Activated CD4-positive, alpha-beta memory T cell treated with anti-CD3 and anti-CD28 coated beads for 36 hours (primary cell): Measurements from ENCODE around the gene SDCCAG8. TPM values are rescaled to one million over a fixed set of nuclear protein-coding genes. Genes with fewer than 3 reads are reported as not detected.

ENCODE experiments used
- CTCF ChIA-PET: fragments of 350-600 bp; sonication (Branson Sonifier 250); formaldehyde crosslinking; loops from one replicate; lab custom pipeline; 2021; ENCODE audit warnings: antibody characterized with exemption, inconsistent platforms; lab: Charles Lee
- POLR2A ChIA-PET: fragments of 350-600 bp; sonication (Branson Sonifier 250); formaldehyde crosslinking; loops from one replicate; lab custom pipeline; 2021; ENCODE audit warnings: antibody characterized with exemption; lab: Charles Lee
- DNase-seq: peaks from one replicate; pipeline ENCODE4 v3.0.0-alpha.2; 2020
- H3K27ac Mint-ChIP-seq: one replicate; pipeline ENCODE4 v1.8.0; 2021; ENCODE audit warnings: mixed read lengths
- H3K27me3 Mint-ChIP-seq: one replicate; pipeline ENCODE4 v1.8.0; 2021; ENCODE audit warnings: mixed read lengths
- H3K36me3 Mint-ChIP-seq: one replicate; pipeline ENCODE4 v1.8.0; 2021; ENCODE audit warnings: mixed read lengths
- H3K4me1 Mint-ChIP-seq: one replicate; pipeline ENCODE4 v1.8.0; 2021; ENCODE audit warnings: low read depth, mixed read lengths
- H3K4me3 Mint-ChIP-seq: one replicate; pipeline ENCODE4 v1.8.0; 2021; ENCODE audit warnings: mild to moderate bottlenecking, mixed read lengths
- H3K9me3 Mint-ChIP-seq: one replicate; pipeline ENCODE4 v1.8.0; 2021; ENCODE audit warnings: mixed read lengths
- intact Hi-C: fragments of 100-400 bp; cut with micrococcal nuclease; formaldehyde crosslinking; loops from one replicate; pipeline ENCODE4 v1.15.1; 2023
- total RNA-seq, 2 experiments: library from RNA; stranded (reverse); gene quantifications; one replicate each; pipeline ENCODE4 v1.2.3, GENCODE V29; 2021

The SDCCAG8 gene
- total RNA-seq, 2 experiments from 2014 or later = 20.7 to 23.2 TPM

DNA sequence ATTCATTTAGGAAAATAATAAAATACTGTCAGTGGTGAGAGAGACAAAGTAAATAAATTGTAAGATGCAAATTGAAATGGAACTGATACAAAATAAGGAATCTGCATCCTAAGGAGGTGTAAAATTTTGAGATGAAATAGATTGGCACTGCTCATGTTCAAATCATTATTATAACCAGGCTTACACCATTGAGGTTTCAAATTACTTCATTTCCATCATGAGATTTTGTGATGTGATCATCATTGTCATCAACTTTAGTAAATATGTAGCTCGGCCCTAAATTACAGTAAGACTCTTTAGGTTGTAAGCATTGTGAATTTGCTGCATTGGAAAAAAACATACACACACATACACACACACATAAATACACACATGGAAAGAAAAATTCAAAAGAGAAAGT lies 123.4 kb downstream of the SDCCAG8 start:
- DNase-seq = no peak
- H3K27ac Mint-ChIP-seq = no peak overlapping the region
- intact Hi-C loops = no loop called here
- ChIA-PET POLR2A (no interaction called here), CTCF (no interaction called here)
- H3K36me3 Mint-ChIP-seq = peaks cover 25% of the 10 kb centered on the region
- peaks cover 5% of the 10 kb centered on the region for H3K9me3 Mint-ChIP-seq
- no peak overlapping the region for H3K4me3 Mint-ChIP-seq
- H3K27me3 Mint-ChIP-seq = no peaks in the 10 kb centered on the region
- no peaks in the 10 kb centered on the region for H3K4me1 Mint-ChIP-seq

DNA sequence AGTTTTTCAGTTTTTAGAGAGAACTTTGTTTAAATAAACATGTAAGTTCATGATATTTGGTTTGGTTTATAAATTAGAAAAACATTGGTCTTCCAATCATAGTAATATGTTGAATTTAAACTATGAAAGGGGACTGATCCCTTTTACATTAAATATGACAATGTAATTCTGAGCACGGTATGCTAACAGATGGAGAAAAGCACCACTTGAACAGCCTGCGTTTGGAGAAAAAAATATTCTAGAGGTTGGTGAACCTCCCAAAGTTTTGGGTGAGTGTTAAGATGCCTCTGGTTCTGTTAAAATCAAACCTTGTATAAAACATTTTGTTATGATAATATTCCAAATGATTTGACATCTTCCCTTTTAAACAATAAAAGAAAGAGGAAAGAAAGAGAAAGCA lies 123.9 kb downstream of the SDCCAG8 start:
- H3K4me3 Mint-ChIP-seq = no peak overlapping the region
- CTCF ChIA-PET = no interaction called here
- intact Hi-C loops = no loop called here
- no peaks in the 10 kb centered on the region for H3K4me1 Mint-ChIP-seq
- POLR2A ChIA-PET = no interaction called here
- no peak for DNase-seq
- H3K27me3 Mint-ChIP-seq = no peaks in the 10 kb centered on the region
- H3K36me3 Mint-ChIP-seq = peaks cover 20% of the 10 kb centered on the region
- no peaks in the 10 kb centered on the region for H3K9me3 Mint-ChIP-seq
- no peak overlapping the region for H3K27ac Mint-ChIP-seq

DNA sequence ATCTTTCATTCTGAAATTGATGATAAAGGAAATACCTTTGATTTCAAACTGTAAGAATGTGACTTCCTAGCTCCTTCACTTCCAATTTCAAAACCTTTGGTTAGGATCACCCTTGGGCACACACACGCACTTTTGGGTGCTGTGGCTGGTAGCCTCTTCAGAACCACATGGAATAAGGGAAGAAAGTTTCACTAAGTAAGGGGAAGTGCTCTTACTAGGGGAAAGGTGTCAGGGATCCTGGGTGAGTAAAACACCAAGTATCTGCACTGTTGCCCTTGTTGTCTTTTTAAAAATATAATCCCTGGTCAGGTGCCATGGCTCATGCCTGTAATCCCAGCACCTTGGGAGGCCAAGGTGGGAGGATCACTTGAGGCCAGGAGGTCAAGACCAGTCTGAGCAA lies 132.4 kb downstream of the SDCCAG8 start:
- Mint-ChIP-seq H3K4me3 (no peak overlapping the region), H3K36me3 (no peaks in the 10 kb centered on the region), H3K4me1 (peaks cover 5% of the 10 kb centered on the region), H3K27ac (no peak overlapping the region), H3K27me3 (no peaks in the 10 kb centered on the region), H3K9me3 (no peaks in the 10 kb centered on the region)
- intact Hi-C loops = no loop called here
- DNase-seq = no peak
- ChIA-PET POLR2A (no interaction called here), CTCF (interaction anchor here (0.6 kb wide), 1 partner anchor 124 kb away, joined by 3 read pairs; no protein-coding TSS in a partner anchor)

DNA sequence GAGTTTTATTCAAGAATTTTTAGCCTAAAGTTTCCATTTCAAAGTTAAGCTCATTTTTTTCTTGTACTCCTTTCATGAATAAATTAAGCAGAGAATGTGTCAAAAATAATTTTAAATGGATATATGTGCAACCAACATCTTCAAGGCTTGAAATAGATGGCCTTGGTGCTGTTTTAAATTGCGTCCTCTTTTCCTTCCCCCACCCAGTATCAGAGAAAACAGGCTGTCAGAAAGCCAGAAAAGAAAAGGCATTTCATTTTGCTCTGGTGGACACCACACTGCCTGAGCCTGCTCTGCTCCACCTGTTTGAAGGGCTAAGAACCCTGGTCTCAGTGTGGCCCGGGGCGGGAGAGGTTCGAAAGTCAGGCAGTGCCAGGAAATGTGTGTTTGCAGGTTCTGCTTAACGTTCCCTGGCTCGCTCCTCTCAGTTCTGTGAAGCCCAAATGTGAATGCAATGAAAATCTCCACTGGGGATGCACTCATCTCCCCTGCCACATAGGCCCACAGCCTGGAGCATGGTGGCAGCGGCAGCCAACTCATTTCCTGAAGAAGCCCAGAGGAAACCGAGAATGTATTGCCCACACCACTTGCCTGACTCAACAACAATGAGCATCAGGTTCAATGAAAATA lies 134.4 kb downstream of the SDCCAG8 start:
- peaks cover 2% of the 10 kb centered on the region for H3K36me3 Mint-ChIP-seq
- H3K27ac Mint-ChIP-seq = no peak overlapping the region
- H3K9me3 Mint-ChIP-seq = no peaks in the 10 kb centered on the region
- peak; percentile 45 for DNase-seq
- POLR2A ChIA-PET = no interaction called here
- no peaks in the 10 kb centered on the region for H3K27me3 Mint-ChIP-seq
- CTCF ChIA-PET = interaction anchor here (1.0 to 1.2 kb wide), 2 partner anchors 20 to 358 kb away, joined by 3 read pairs; no protein-coding TSS in a partner anchor
- no peak overlapping the region for H3K4me3 Mint-ChIP-seq
- H3K4me1 Mint-ChIP-seq = peaks cover 5% of the 10 kb centered on the region
- intact Hi-C loops = no loop called here

DNA sequence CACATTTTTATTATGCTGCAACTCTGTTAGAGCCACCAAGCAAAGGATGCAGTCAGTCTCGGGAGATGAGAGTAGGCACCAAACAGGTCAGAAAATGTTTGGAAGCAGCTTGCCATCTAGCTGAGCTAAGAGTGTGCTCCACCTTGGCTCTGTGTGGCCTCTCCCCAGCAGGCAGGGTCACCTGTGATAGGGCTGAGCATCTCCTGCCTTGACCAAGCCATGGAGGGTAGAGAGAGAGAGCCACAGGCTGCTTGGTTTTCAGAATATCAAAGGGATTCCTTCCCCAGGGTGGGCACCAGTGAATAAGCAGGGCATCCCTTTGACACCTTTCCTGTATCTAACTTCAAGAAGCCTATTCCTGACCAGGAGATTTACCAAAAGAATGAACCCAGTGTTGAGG lies 135.5 kb downstream of the SDCCAG8 start:
- Mint-ChIP-seq H3K36me3 (peaks cover 2% of the 10 kb centered on the region), H3K4me3 (no peak overlapping the region), H3K4me1 (peaks cover 5% of the 10 kb centered on the region), H3K27ac (no peak overlapping the region), H3K9me3 (no peaks in the 10 kb centered on the region), H3K27me3 (no peaks in the 10 kb centered on the region)
- DNase-seq = no peak
- ChIA-PET CTCF (no interaction called here), POLR2A (no interaction called here)
- intact Hi-C loops = no loop called here

DNA sequence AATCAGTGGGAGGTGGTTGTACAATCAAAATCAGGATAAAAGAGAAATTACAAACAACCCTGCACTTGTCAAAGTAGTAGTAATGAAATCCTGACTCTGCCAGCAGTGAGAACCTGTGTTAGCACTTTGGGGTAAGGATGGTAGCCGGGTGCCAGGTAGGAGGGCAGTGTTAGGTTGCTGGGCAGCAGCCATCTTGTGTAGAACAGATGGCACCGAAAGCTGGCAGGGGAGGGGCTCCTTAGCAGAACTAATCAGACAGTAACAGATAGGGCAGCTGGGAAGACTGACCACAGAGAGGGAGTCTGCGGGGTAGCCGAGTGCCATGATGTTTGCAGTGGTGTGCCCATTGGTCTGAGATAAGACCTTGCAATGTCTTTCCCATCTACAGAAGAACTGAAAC lies 137.3 kb downstream of the SDCCAG8 start:
- H3K27ac Mint-ChIP-seq = no peak overlapping the region
- peaks cover 5% of the 10 kb centered on the region for H3K4me1 Mint-ChIP-seq
- no peak overlapping the region for H3K4me3 Mint-ChIP-seq
- CTCF ChIA-PET = no interaction called here
- intact Hi-C loops = no loop called here
- H3K9me3 Mint-ChIP-seq = no peaks in the 10 kb centered on the region
- DNase-seq = no peak
- H3K36me3 Mint-ChIP-seq = peaks cover 5% of the 10 kb centered on the region
- no peaks in the 10 kb centered on the region for H3K27me3 Mint-ChIP-seq
- POLR2A ChIA-PET = no interaction called here

DNA sequence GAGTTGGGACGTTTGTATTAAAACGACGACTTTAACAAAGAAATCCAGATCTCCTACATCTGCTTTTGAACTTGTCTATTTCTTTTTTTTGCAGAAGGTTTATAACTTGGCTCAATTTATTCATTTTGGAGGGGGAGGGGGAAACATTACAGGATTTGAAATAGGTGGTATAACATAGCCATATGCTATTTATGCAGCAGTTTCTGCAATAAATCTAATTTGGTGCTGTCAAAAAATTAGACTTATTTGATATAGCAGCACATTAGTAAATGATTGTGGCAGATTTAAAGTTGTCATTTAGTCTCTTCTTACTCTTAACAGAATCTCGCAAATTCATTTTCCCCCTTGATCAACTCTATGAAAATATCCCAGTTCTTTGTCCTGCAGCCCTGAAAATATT lies 138.2 kb downstream of the SDCCAG8 start:
- POLR2A ChIA-PET = no interaction called here
- Mint-ChIP-seq H3K9me3 (no peaks in the 10 kb centered on the region), H3K27me3 (no peaks in the 10 kb centered on the region)

DNA sequence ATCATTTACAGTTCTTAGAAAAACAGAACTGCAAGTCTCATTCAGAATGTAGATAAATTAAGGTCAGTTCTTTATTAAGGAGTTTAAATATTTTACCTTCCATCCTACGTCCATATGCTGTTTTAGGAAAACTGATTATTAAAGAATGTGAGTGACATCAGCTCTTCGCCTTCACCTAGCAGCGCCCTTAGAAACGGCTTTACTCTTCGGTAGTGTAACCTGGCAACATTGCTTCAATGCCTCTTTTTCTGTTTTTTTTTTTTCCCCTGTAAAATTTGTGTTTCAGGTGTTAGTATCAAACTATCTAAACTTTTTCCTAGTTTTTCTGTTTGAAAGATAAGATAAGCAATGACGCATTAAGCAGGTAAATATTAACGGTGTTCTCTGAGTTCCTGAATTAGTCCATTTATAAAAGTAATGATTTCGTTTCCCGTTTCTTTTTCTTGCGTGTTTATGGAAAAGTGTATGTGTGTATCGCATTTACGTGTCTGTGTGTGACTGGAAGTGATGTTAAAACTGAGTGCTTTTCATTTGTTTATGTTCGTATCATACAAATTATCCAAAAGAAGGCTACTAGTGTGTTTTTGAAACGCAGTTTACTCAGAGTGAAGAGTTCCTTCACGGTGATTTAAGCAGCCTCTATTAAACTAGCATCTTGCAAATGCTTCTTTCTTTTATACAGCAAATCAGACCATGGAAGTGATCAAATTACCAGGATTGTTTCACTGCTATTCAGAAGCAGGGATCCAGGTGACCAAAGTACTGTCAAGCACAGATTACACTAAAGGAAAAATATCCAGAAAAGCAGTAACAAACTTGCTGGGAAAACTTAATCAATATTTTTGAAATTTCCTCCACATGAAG lies 139.0 kb downstream of the SDCCAG8 start:
- H3K4me3 Mint-ChIP-seq = no peak overlapping the region
- DNase-seq = no peak
- no peak overlapping the region for H3K27ac Mint-ChIP-seq
- CTCF ChIA-PET = no interaction called here
- no peaks in the 10 kb centered on the region for H3K27me3 Mint-ChIP-seq
- peaks cover 5% of the 10 kb centered on the region for H3K4me1 Mint-ChIP-seq
- intact Hi-C loops = no loop called here
- H3K9me3 Mint-ChIP-seq = no peaks in the 10 kb centered on the region
- POLR2A ChIA-PET = no interaction called here
- H3K36me3 Mint-ChIP-seq = peaks cover 5% of the 10 kb centered on the region

More for the DNA sequence above, 138.2 kb downstream of the SDCCAG8 start:
- H3K4me1 Mint-ChIP-seq = peaks cover 5% of the 10 kb centered on the region
- no peak overlapping the region for H3K27ac Mint-ChIP-seq
- H3K4me3 Mint-ChIP-seq = no peak overlapping the region
- peaks cover 5% of the 10 kb centered on the region for H3K36me3 Mint-ChIP-seq
- CTCF ChIA-PET = no interaction called here
- no peak for DNase-seq
- intact Hi-C loops = no loop called here

DNA sequence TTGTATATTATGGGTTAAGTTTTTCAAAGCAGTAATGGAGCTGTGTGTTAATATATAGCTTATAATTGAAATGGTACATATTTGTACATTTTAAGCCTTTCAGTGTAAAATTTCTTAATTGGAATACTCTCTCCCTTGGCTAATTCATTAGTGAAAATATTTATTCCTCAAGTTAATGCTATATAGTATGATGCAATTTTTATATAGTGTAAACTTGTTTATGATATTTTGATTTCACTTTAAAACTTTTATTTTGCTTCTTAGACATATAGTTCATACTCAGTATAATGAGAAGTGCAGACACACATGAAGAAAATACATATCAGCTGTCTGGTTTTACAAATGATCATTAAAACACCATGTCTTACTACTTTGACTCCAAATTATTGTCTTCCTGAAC lies 140.6 kb downstream of the SDCCAG8 start:
- ChIA-PET CTCF (no interaction called here), POLR2A (no interaction called here)
- Mint-ChIP-seq H3K9me3 (no peaks in the 10 kb centered on the region), H3K27ac (no peak overlapping the region), H3K4me3 (no peak overlapping the region), H3K27me3 (no peaks in the 10 kb centered on the region), H3K4me1 (peaks cover 2% of the 10 kb centered on the region), H3K36me3 (peaks cover 6% of the 10 kb centered on the region)
- intact Hi-C loops = no loop called here
- no peak for DNase-seq

DNA sequence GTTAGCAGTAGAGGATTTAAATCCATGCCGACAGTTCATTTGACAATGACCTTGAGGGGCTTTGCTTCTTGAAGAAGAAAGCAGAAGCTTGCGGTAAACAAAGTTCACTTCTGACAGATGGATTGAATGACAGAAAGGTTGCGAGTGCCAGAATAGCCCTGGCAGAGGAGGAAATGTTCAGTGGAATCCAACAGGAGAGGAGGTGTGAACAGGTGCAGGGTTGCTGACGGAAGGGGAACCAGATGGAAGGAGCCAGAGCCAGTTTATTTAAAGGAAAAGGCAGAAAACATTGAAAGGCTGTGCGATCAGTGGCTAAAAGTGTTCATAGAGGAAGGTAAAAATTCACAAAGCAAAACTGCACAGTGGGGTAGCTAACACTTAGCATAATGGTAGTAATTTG lies 141.0 kb downstream of the SDCCAG8 start:
- intact Hi-C loops = no loop called here
- H3K4me3 Mint-ChIP-seq = no peak overlapping the region
- POLR2A ChIA-PET = no interaction called here
- peaks cover 6% of the 10 kb centered on the region for H3K36me3 Mint-ChIP-seq
- no peaks in the 10 kb centered on the region for H3K27me3 Mint-ChIP-seq
- H3K4me1 Mint-ChIP-seq = peaks cover 2% of the 10 kb centered on the region
- H3K9me3 Mint-ChIP-seq = no peaks in the 10 kb centered on the region
- DNase-seq = no peak
- CTCF ChIA-PET = no interaction called here
- no peak overlapping the region for H3K27ac Mint-ChIP-seq

DNA sequence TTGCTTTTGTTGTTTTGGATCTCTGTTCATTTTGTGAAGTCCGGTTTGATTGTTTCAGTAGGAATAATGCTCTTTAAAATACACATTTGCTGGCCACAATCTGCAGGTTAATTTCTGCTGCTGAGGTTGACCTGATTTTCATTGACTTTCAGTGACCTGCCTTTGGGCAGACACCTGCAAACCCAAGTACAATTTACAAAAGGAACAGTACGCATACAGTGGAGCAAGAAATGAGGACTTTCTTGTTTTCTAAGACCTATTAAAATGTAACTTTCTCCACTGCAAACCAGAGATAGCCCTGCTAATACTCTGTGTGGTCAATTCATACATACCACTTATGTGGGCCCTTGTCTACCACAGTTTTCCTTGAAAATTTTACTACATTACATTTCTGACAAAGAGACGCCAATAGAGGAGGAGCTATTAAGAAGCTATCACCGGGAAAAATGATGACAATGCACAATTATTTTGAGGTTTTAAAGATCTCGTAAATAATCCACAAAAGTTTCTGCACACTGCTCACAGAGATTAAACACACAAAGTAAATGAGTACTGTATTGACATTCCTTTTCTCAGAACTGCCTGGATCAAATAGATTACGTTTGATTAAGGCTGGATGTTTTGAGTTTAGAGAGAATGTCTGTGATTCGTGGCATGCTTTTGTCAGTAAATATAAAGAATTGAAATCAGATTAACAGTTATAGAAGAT lies 141.9 kb downstream of the SDCCAG8 start:
- Mint-ChIP-seq H3K4me1 (peaks cover 2% of the 10 kb centered on the region), H3K27me3 (no peaks in the 10 kb centered on the region), H3K4me3 (no peak overlapping the region), H3K27ac (no peak overlapping the region), H3K36me3 (peaks cover 9% of the 10 kb centered on the region), H3K9me3 (no peaks in the 10 kb centered on the region)
- CTCF ChIA-PET = interaction anchor here (1.3 kb wide), 1 partner anchor 12 kb away, joined by 3 read pairs; no protein-coding TSS in a partner anchor
- POLR2A ChIA-PET = no interaction called here
- intact Hi-C loops = no loop called here
- no peak for DNase-seq

DNA sequence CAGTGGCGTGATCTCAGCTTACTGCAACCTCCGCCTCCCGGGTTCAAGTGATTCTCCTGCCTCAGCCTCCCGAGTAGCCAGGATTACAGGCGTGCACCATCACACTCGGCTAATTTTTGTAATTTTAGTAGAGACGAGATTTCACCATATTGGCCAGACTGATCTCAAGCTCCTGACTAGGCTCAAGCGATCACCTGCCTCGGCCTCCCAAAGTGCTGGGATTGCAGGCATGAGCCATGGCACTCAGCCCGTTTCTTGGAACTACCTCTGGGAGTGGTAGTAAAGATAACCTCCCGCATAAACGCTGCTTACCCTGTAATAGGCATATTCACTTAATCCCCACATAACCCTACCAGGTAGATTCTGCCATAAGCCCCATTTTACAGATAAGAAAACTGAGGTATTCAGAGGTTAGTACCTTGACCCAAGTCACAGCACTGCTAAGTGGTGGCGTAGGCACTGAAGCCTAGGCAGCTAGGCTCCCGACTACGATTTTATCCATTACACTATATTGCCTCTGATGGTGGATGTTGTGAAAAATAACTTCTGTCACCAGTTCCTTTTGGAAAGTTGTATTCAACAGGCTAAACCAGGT lies 143.8 kb downstream of the SDCCAG8 start:
- CTCF ChIA-PET = interaction anchor here (1.3 to 1.4 kb wide), 2 partner anchors 10 to 56 kb away, joined by 3 read pairs; no protein-coding TSS in a partner anchor
- POLR2A ChIA-PET = no interaction called here
- H3K9me3 Mint-ChIP-seq = no peaks in the 10 kb centered on the region
- no peak for DNase-seq
- no peaks in the 10 kb centered on the region for H3K27me3 Mint-ChIP-seq
- H3K27ac Mint-ChIP-seq = no peak overlapping the region
- peaks cover 2% of the 10 kb centered on the region for H3K4me1 Mint-ChIP-seq
- H3K4me3 Mint-ChIP-seq = no peak overlapping the region
- peaks cover 9% of the 10 kb centered on the region for H3K36me3 Mint-ChIP-seq
- intact Hi-C loops = no loop called here
